Adrenal gland (tissue), 5 donors: ENCODE results near the gene ZDHHC14.

Experiments used
- POLR2A ChIP-seq, 2 donors: fragments of 450-650 bp; IDR thresholded peaks; one replicate each; pipeline ENCODE4 v1.6.1; 2017; ENCODE audit warnings: antibody characterized with exemption in 2 of 2, mild to moderate bottlenecking in 2 of 2, moderate library complexity in 1 of 2
- TF ChIP-seq, protein P1 (sequence below), 6 experiments: fragments of 450-650 bp in 4 of 6; fragments of 200-600 bp in 2 of 6; sonication (generic) in 1 of 6; IDR thresholded peaks; 1 replicate in 5 of 6; 2 replicates in 1 of 6; pipeline versions ENCODE4 v1.5.1 to v1.8.0; 2016 to 2021; ENCODE audit warnings: antibody characterized with exemption in 6 of 6, mild to moderate bottlenecking in 2 of 6, moderate library complexity in 1 of 6
- donor health status: DM: no; HTN: no; CAD: no.

DNA sequence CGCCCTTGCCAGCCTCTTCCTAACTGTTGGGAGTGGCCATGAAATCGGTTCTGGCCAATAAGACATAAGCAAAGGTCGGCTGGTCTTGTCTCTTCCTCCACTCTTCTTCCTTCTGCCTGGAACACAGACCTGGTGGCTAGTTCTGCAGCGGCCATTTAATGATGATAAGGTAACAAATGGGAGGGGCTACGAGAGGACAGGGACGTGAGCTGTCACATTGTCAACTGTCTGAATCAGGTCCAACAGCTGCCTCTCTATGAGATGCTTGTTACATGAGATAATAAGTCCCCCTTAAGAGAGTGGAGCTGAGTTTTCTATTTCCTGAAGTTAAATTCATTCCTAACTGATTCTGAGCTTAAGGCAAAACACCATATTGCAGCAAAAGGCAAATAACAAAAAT is 45.2 kb upstream of the ZDHHC14 start:
- TF ChIP-seq, protein P1, sequence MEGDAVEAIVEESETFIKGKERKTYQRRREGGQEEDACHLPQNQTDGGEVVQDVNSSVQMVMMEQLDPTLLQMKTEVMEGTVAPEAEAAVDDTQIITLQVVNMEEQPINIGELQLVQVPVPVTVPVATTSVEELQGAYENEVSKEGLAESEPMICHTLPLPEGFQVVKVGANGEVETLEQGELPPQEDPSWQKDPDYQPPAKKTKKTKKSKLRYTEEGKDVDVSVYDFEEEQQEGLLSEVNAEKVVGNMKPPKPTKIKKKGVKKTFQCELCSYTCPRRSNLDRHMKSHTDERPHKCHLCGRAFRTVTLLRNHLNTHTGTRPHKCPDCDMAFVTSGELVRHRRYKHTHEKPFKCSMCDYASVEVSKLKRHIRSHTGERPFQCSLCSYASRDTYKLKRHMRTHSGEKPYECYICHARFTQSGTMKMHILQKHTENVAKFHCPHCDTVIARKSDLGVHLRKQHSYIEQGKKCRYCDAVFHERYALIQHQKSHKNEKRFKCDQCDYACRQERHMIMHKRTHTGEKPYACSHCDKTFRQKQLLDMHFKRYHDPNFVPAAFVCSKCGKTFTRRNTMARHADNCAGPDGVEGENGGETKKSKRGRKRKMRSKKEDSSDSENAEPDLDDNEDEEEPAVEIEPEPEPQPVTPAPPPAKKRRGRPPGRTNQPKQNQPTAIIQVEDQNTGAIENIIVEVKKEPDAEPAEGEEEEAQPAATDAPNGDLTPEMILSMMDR (IDR thresholded peaks at IDR 0.05) = no peak
- TF ChIP-seq POLR2A (IDR thresholded peaks at IDR 0.05) = no peak
